NCI-H187 treated with DMSO at 0.1 percent for 48 hours (cell line): ENCODE results near the gene MOK.
"Not testable (repeated sequence)": the region's sequence is repeated elsewhere in the genome, so short reads cannot be mapped to it uniquely, and the experiment has no call there.

Experiments used
- DNase-seq: peaks from one replicate; lab custom pipeline; 2025; lab: John Stamatoyannopoulos, UW

Gene MOK

DNA sequence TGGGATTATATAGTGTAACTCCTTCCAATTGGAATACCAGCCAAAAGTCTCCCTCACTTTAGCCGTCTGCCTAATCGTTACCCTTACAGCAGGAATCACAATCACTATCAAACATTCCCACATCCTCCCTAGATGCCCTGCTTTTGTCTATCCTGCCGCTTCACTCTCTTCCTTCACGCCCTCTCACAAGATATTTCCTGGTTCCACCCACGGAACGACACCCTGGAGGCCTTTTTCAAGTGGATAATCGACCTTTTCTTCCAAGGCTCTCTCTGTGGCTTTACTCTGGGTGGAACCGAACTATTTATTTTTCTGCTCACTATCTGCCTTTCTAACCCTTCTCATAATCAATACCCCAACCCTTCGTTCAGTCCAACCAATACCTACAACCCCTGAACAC lies 58.9 kb downstream of the MOK start:
- no peak for DNase-seq

DNA sequence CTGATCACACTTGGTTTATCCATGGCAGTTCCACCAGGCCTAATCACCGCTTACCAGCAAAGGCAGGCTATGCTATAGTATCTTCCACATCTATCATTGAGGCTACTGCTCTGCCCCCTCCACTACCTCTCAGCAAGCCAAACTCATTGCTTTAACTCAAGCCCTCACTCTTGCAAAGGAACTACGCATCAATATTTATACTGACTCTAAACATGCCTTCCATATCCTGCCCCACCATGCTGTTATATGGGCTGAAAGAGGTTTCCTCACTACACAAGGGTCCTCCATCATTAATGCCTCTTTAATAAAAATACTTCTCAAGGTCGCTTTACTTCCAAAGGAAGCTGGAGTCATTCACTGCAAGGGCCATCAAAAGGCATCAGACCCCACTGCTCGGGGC lies 61.2 kb downstream of the MOK start:
- DNase-seq, result not testable (repeated sequence)

DNA sequence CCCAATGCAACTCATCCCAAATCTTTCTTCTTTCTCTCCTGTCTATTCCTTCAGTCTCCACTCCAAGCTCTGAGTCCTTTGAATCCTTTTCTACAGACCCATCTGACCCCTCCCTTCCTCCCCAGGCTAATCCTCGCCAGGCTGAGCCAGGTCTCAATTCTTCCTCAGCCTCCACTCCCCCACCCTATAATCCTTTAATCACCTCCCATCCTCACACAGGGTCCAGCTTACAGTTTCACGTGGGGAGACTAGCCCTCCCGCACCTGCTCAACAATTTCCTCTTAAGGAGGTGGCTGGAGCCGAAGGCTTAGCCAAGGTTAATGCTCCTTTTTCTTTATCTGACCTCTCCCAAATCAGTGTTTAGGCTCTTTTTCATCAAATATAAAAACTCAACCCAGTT lies 63.8 kb downstream of the MOK start:
- DNase-seq, result no peak

DNA sequence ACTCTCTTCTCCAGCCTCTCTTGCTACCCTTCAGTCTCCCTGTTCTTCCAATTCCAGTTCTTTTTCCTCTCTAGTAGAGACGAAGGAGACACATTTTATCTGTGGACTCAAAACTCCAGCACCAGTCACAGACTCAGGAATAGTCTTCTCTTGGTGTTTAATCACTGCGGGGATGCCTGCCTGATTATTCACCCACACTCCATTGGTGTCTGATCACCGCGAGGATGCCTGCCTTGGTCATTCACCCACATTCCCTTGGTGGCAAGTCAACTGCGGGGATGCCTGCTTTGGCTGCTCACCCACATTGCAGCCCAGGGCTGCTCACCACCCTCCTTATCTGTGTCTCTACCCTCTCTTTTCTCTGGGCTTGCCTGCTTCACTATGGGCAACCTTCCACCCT lies 64.5 kb downstream of the MOK start:
- DNase-seq, result not testable (repeated sequence)

DNA sequence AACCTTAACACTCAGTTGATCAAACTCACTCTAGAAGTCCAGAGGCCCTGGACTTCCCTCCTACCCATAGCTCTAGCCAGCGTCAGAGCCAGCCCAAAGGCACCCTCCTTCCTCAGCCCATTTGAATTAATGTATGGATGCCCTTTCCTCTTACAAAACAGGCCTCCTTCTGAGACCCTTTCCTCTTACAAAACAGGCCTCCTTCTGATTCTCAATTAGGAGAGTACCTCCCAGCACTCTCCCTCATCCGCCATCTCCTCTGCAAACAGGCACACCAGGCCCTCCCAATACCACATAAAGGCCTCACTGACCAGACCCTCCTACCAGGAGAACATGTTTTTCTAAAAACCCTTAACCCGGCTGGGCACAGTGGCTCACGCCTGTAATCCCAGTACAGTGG lies 65.7 kb downstream of the MOK start:
- no peak for DNase-seq

DNA sequence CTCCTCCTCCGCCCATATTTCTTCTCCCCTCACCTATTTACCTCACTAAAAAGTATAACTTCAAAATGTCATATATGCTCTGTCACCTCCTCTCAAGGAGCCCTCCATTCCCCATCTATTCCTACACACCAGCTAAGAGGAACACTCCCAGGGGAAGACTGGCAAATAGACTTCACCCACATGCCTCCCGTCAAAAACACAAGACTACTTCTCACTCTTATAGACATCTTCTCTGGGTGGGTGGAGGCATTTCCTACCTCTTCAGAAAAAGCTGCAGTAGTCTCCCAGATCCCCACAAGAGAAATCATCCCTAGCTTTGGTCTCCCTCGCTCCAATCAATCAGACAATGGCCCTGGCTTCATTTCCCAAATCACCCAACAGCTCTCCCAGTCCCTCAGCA lies 66.2 kb downstream of the MOK start:
- no peak for DNase-seq

DNA sequence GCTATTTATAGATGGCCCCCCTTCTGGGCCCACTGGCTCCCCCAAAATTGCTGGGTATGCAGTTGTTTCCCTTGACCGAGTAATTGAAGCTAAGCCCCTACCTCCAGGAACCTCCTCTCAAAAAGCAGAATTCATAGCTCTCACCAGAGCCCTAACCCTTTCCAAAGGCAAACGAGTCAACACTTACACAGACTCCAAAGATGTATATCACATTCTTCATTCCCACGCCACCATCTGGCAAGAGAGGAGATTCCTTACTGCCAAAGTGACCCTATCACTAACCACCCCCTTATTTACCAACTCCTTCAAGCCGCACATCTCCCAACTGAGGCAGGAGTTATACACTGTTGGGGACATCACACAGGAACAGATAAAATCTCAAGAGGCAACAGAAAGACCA lies 66.8 kb downstream of the MOK start:
- DNase-seq, result no peak

DNA sequence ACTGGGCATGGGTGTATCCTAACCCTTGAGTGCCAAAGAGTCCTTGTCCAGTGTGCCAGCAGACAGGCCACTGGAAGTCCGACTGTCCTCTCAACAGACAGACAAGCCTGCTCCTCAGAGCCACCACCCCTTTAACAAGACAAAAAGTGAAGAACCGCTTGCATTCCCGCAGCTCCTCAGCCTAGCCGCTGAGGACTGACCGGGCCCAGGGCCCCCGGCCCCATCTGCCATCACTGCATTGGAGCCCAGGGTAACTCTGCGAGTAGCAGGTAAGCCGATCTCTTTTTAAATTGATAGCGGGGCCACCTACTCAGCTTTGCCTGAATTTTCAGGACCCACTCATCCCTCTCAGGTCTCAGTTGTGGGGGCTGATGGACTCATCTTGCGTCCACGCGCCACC lies 68.9 kb downstream of the MOK start:
- no peak for DNase-seq

DNA sequence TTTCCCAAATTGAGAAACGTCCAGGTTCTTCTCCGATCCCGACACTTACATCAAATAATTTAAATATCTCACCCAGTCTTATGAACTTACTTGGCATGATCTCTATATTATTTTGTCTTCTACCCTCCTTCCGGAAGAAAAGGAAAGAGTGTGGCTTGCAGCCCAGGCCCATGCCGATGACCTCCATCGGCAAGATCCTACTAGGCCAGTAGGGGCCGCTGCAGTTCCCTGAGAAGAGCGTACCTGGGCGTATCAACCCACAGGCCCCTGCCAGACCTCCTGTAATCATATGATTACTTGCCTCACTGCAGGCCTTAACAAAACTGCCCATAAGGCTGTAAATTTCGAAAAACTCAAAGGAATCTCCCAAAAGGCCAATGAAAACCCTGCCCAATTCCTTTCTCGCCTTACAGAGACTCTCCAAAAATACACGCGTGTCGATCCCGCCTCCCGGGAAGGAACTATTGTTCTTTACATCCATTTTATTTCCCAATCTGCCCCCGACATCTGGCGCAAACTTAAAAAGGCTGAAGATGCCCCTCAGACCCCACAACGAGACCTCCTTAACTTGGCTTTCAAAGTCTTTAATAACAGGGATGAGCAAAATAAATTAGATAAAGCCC lies 69.6 kb downstream of the MOK start:
- DNase-seq, result peak; percentile 7

DNA sequence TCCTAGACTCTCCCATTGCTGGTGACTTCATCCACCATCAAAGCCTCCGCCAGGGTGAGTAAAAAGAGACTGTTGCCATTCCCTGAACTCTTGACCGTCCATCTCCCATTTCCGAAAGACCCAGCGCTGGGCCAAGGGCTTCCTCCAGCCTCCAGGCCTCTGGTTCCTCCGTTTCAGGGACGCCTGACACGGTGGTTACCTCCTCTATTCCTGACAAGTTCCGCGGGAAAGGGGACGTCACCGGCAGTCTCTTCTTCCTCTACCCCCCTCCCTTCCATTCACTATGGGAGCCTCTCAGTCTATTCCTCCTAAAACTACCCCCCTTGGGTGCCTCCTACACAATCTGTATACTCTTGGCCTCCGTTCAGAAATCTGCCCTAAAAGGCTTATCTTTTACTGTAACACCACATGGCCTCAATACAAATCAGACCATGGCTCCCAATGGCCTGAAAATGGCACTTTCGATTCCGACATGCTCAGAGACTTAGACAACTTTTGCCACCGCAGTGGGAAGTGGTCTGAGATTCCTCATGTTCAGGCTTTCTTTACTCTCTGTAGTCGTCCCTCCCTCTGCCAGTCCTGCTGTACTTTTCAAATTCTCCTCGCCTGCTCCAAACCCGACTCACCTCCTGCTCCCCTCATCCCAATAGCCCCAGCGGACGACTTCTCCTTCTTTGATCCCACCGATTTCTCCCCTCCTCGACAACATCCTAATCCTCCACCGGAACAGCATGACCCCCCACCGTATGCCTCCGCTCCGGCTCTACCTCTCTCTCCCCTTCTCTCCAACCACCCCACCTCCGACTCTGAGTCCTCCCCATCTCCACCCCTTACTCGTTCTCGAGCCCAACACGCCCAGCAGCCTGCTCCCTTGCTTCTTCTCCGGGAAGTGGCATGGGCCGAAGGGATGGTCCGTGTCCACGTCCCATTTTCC lies 70.4 kb downstream of the MOK start:
- no peak for DNase-seq

DNA sequence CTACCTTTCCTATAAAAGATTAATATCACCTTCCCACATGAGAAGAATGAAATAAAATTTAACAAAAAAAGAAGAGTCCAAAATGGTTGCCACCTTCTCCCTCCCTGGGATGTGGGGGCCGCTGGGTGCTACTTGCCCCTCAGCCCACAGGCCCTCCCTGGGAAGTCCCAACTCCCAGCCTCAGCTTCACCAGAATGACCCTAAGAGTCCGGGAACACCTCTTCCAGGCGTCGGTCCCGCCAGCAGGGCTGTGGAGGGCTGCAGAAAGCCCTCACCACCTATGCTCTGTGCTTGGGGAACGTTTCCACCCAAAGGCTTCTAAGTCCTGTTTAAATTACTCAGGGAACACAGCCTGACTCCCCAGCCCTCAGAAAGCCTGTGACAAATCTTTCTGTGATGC lies 71.9 kb downstream of the MOK start:
- DNase-seq, result no peak

DNA sequence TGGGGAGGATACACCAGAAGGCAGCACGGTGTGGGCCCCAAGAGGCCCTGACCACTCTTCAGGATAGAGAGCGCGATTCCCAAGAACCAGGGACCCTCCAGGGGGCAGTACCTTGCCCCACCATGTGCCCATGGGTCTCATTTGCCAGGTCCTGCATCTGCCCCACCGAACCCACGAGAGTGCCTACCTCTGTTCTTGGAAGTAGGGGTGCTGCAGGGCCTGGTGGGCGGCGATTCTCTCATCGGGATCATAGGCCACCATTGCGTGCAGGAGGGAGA lies 72.7 kb downstream of the MOK start:
- no peak for DNase-seq

DNA sequence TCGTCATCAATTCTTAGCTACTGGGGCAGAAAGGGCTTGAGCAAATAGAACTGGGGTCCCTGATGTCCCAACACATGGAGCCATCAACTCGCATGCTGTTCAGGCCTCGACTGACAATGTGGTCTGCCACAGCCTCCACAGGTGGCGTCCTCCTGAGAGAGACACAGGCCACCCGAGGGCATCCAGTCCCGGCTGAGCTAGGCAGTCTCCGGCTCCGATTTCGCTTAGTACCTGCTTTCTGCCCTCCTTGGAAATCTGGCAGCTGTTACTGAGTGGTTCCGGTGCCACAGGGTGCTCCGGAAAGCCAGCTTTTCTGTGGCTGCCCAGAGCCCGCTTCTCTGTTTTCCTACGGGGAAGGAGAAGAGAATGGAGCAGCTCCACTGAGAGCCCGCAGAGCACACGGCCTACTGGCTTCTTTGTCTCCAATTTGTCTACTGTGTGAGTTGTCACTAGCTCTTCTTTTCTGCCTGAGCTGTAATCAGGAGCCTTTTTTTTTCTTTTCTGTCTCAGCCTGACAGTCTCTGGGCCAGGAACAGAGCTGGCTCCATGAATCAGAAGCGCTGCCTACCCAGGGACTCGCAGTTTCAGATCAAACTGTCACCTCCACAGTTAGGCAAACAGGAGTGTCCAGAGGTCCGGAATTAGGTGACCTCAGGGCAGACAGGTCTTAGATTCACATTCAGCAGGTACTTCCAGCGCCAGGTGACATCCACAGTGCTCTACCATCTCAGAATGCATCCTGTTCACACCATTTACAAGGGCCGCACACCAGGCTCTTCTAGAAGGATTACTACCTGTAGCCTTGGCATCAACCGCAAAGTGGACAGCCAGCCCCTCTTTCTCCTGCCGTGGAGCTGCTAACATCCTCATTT lies 73.3 kb downstream of the MOK start:
- no peak for DNase-seq

DNA sequence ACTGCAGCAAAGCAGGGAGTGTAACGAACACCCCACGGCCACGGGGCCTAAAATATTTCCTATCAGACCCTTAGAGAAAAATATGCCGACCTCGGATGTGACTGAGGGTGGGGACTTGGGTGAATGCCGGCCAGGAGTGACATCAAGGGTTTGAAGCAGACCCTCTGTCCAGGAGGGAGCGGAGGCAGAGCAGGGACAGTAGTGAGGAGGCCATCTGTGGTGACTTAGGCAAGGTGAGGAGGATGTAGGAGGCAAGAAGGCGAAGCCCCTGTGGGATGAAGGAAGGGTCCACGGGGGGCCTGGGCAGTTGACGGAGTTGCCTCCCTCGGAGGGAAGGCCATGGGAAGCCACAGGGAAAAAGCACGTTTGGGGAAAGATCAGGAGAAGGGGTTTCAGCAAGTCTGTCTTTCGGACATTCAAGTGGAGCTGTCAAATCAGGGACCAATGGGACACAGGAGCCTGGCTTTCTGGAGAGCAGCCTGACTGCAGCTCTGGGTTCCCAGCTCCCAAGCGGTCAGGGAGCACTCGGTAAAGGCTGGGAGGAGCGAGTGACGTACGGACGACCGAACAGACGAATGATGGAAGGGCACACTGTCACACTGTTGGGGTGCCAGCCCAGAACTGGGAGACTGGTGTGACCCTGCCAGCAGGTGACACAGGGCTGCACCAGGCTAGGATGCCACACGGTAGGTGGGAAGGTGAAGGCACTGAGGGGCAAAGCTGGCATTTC lies 74.3 kb downstream of the MOK start:
- no peak for DNase-seq

DNA sequence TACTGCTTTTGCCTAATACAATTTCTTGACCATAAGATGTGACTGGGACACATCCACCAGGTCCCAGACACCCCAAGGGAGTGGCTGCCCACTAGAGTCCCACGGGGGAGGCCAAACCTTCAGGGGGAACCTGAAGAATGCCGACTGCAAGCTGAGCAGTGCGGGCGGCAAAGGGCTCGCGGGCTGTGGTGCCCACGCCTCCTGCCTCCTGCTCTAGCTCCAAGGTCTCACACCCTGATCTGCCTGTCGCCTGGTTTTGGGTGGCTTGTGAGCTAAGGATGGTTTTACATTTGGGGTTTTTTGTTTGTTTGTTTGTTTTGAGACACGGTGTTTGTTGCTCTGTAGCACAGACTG lies 75.2 kb downstream of the MOK start:
- DNase-seq, result no peak

DNA sequence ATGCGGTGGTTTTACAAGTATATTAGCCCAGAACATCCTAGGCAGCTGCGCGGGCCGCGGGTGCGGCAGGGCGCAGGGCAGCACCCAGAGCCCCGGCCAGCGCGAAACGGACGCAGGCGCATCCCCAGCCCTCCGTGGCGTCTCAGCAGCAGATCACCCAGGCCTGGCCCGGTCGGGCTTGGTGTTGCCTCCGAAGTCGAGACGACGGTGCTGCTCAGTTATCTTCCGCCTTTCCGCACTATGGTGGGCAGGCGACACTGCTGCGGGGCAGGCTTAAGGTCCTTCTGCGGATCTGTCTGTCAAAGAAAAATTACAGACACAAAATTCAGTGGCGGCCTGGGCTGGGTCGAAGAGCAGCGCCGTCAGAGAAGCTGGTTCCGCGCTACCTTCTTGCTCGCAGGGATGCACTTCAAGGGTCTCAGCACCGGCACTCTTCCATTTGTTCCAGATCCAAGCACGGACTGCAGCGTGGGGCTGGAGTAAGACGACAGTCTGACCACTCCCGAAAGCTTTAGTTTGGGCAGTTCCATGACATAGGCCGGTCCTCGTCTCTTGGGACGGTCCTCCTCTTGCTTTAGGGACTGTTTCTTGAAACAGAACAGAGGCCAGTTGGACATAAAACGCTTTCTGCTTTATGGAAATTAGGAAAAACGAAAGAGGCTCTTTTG lies 75.8 kb downstream of the MOK start:
- no peak for DNase-seq

DNA sequence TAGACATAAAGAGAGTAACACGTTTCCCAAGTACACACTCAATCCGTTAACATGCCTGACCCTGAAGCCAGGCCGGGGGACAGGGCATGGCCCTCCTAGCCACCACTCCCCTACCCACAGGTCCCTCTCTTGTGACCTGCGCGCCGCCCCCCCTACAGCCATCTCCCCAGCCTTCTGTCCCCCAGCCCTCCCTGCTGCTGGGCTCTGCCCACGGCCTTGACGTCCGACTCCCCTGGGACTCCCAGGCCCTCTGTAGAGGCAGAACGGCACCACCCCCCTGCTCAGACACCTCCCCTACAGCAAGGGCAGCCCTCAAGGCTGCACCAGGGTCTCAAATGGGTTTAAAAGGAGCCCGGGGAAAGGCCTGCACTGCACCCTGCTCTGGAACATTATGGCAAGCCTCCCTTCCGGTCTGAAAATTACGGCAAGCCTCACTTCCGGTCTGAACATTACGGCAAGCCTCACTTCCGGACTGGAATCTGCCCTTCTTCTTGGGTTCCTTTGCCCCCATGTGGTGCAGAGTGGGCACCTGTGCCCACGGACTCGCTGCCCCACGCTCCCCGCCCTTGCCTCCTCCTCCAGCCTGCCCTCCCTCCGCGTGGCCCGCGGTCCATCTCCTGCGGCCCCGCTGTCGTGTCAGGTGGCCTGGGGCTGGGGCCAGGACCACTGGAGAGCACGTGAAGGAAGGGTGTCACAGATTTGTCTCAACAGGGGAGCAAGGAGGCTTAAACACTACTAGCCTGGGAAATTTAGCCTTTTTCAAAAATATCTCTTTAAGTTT lies 77.6 kb downstream of the MOK start:
- no peak for DNase-seq

DNA sequence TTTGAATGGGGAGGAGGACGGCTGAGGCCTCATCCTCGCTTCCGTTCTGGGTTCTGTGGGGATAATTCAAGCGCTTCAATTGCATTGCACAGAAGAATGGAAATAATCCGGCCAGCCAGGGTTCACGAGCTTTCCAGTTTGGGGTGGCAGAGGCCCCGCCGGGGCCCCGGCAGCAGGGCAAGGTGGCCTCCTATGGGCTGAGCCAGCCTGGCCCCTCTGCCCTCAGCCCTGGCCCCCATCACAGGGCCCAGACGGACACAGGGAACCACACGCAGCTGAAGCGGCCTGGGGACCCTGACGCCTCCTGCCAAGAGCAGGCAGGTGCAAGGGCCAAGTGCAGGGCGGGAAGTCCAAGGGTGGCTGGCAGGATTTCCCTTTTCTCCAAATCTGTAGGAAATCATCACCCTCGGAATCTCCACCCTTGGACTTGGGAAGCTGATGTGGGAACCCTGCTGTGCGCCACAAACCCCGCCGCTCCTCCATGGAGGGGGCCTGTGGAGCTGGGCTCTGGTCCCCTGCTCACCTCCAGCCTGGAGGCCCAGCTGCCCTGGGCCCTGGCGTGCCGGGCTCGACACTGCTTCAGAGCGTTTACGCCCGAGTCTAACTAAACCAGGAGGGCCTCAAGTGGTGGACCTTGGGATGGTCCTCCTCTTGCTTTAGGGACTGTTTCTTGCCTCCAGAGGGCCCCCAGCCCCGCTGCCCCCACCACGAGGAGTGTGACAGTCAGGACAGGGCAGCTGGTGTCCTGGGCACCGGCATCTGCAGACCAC lies 78.4 kb downstream of the MOK start:
- no peak for DNase-seq

DNA sequence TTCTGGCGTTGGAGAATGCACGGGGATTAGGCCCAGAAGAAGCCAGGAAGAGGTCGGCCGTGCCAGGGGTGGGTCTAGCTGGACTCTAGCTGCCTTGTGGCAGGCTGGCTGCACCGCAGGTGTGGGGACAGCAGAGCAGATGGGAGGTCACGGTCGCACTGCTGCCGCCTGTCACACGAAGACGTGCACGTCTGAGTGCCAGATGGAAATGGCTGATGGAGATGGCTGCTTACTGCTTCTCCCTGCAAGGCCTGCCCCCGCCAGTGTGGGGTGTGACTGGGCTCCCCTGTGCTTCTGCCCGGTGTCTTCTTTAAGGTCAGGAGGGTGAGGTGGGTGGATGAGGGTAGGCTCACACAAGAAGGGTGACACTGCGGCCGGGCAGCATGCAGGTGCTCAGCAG lies 79.0 kb downstream of the MOK start:
- DNase-seq, result no peak

DNA sequence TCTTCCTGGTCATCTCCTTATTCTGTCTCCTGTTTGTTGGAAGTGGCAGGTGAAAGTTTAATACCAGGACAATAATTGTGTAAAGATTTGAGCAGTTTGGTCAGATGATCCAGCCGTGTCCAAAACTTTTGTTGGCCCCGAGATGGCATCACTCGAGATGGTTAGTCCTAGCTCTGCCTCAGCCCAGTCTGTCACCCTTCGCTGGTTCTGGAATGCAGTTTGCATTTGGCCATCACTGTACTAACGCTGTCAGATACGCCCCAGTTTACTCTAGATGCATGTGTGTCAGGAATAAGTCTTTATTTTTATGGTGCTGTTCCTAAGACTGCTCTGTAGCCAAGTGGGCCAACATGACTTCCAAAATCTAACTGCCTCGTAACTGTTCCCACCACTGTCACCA lies 79.6 kb downstream of the MOK start:
- DNase-seq, result no peak
